ENCODE results near the gene ACIN1.

DNA sequence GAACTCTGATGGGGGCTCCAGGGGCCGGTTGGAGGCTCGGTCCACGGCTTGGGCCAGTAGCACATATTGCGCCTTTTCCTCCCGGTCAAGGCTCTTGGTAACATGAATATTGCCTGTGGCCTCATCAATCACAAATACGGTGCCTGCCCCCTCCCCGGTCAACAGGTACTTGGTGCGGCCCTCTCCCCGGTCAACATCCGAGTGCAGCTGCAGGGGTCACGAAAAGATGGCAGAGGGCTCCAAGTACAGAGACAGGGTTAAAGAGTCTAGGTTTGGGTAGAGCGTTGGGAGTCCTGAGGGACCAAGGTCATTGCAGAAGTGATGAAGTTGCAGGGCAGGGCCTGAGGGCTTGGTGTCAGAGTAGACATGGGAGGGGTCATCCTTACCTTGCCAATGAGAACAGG is 39.8 kb downstream of the ACIN1 start:
- TF ChIP-seq, protein P1, sequence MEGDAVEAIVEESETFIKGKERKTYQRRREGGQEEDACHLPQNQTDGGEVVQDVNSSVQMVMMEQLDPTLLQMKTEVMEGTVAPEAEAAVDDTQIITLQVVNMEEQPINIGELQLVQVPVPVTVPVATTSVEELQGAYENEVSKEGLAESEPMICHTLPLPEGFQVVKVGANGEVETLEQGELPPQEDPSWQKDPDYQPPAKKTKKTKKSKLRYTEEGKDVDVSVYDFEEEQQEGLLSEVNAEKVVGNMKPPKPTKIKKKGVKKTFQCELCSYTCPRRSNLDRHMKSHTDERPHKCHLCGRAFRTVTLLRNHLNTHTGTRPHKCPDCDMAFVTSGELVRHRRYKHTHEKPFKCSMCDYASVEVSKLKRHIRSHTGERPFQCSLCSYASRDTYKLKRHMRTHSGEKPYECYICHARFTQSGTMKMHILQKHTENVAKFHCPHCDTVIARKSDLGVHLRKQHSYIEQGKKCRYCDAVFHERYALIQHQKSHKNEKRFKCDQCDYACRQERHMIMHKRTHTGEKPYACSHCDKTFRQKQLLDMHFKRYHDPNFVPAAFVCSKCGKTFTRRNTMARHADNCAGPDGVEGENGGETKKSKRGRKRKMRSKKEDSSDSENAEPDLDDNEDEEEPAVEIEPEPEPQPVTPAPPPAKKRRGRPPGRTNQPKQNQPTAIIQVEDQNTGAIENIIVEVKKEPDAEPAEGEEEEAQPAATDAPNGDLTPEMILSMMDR (IDR thresholded peaks at IDR 0.05): no peak
- no peak for TF ChIP-seq ZFX (IDR thresholded peaks at IDR 0.05; ENCODE audit: borderline replicate concordance)

All from 22Rv1 (cell line).